ENCODE results near the gene APBA2. TPM values are rescaled to one million over a fixed set of nuclear protein-coding genes. Genes with fewer than 3 reads are reported as not detected.

Gene APBA2
- total RNA-seq, 1 experiment from 2014 or later: not detected

GRCh38 chr15:29123991-29124390, 238.2 kb downstream of the APBA2 start:
- DNase-seq: no peak
- H3K27ac ChIP-seq (ENCODE audit: low read length): no peak overlapping the region

GRCh38 chr15:29124581-29125381, 239.0 kb downstream of the APBA2 start:
- Histone ChIP-seq H4K20me1 (ENCODE audit: insufficient read depth, low read depth, low read length) (no peaks in the 10 kb centered on the region), H3K27ac (ENCODE audit: low read length) (no peak overlapping the region), H3K4me2 (ENCODE audit: low read depth, low read length, poor library complexity, severe bottlenecking) (no peak overlapping the region), H3K9me3 (ENCODE audit: low read length) (no peaks in the 10 kb centered on the region), H3K9ac (ENCODE audit: low read length) (no peak overlapping the region), H3K27me3 (ENCODE audit: low read length) (no peaks in the 10 kb centered on the region), H3K4me3 (ENCODE audit: low read length) (no peak overlapping the region), H2AFZ (ENCODE audit: low read length) (no peak overlapping the region), H3K79me2 (ENCODE audit: low read length) (no peaks in the 10 kb centered on the region), H3K4me1 (ENCODE audit: low read length) (no peaks in the 10 kb centered on the region), H3K36me3 (ENCODE audit: insufficient read depth, low read length) (no peaks in the 10 kb centered on the region), H3K9me2 (replicated peaks; ENCODE audit: insufficient read depth, low read length) (no peaks in the 10 kb centered on the region)
- no peak for DNase-seq

More at GRCh38 chr15:29123991-29124390, 238.2 kb downstream of the APBA2 start:
- no peak overlapping the region for H3K9ac ChIP-seq (ENCODE audit: low read length)
- no peaks in the 10 kb centered on the region for H3K9me2 ChIP-seq (replicated peaks; ENCODE audit: insufficient read depth, low read length)
- no peak overlapping the region for H2AFZ ChIP-seq (ENCODE audit: low read length)
- H3K27me3 ChIP-seq (ENCODE audit: low read length): no peaks in the 10 kb centered on the region
- H3K9me3 ChIP-seq (ENCODE audit: low read length): no peaks in the 10 kb centered on the region
- H4K20me1 ChIP-seq (ENCODE audit: insufficient read depth, low read depth, low read length): no peaks in the 10 kb centered on the region
- no peaks in the 10 kb centered on the region for H3K79me2 ChIP-seq (ENCODE audit: low read length)
- H3K4me3 ChIP-seq (ENCODE audit: low read length): no peak overlapping the region
- no peaks in the 10 kb centered on the region for H3K36me3 ChIP-seq (ENCODE audit: insufficient read depth, low read length)
- H3K4me1 ChIP-seq (ENCODE audit: low read length): no peaks in the 10 kb centered on the region
- H3K4me2 ChIP-seq (ENCODE audit: low read depth, low read length, poor library complexity, severe bottlenecking): no peak overlapping the region

- Histone ChIP-seq H3K79me2 (ENCODE audit: low read length) (no peaks in the 10 kb centered on the region), H3K9ac (ENCODE audit: low read length) (no peak overlapping the region), H2AFZ (ENCODE audit: low read length) (no peak overlapping the region), H3K27ac (ENCODE audit: low read length) (no peak overlapping the region), H3K4me3 (ENCODE audit: low read length) (no peak overlapping the region), H3K4me1 (ENCODE audit: low read length) (no peaks in the 10 kb centered on the region), H3K9me2 (replicated peaks; ENCODE audit: insufficient read depth, low read length) (no peaks in the 10 kb centered on the region), H3K27me3 (ENCODE audit: low read length) (no peaks in the 10 kb centered on the region), H3K4me2 (ENCODE audit: low read depth, low read length, poor library complexity, severe bottlenecking) (no peak overlapping the region), H3K36me3 (ENCODE audit: insufficient read depth, low read length) (no peaks in the 10 kb centered on the region), H3K9me3 (ENCODE audit: low read length) (no peaks in the 10 kb centered on the region), H4K20me1 (ENCODE audit: insufficient read depth, low read depth, low read length) (no peaks in the 10 kb centered on the region)
- no peak for DNase-seq
Measured at GRCh38 chr15:29125382-29126207, 239.8 kb downstream of the APBA2 start.

- no peaks in the 10 kb centered on the region for H4K20me1 ChIP-seq (ENCODE audit: insufficient read depth, low read depth, low read length)
- no peak overlapping the region for H2AFZ ChIP-seq (ENCODE audit: low read length)
- H3K4me1 ChIP-seq (ENCODE audit: low read length): no peaks in the 10 kb centered on the region
- no peaks in the 10 kb centered on the region for H3K9me2 ChIP-seq (replicated peaks; ENCODE audit: insufficient read depth, low read length)
- no peaks in the 10 kb centered on the region for H3K27me3 ChIP-seq (ENCODE audit: low read length)
- no peak overlapping the region for H3K9ac ChIP-seq (ENCODE audit: low read length)
- no peak overlapping the region for H3K27ac ChIP-seq (ENCODE audit: low read length)
- DNase-seq: no peak
- H3K36me3 ChIP-seq (ENCODE audit: insufficient read depth, low read length): no peaks in the 10 kb centered on the region
- H3K9me3 ChIP-seq (ENCODE audit: low read length): no peaks in the 10 kb centered on the region
- no peak overlapping the region for H3K4me3 ChIP-seq (ENCODE audit: low read length)
- H3K79me2 ChIP-seq (ENCODE audit: low read length): no peaks in the 10 kb centered on the region
- H3K4me2 ChIP-seq (ENCODE audit: low read depth, low read length, poor library complexity, severe bottlenecking): no peak overlapping the region
Measured at GRCh38 chr15:29126208-29126536, 240.4 kb downstream of the APBA2 start.

GRCh38 chr15:29126821-29127461, 241.2 kb downstream of the APBA2 start:
- H3K9me2 ChIP-seq (replicated peaks; ENCODE audit: insufficient read depth, low read length): no peaks in the 10 kb centered on the region
- no peak overlapping the region for H3K4me2 ChIP-seq (ENCODE audit: low read depth, low read length, poor library complexity, severe bottlenecking)
- no peaks in the 10 kb centered on the region for H3K4me1 ChIP-seq (ENCODE audit: low read length)
- H4K20me1 ChIP-seq (ENCODE audit: insufficient read depth, low read depth, low read length): no peaks in the 10 kb centered on the region
- H3K27me3 ChIP-seq (ENCODE audit: low read length): no peaks in the 10 kb centered on the region
- H3K4me3 ChIP-seq (ENCODE audit: low read length): no peak overlapping the region
- no peaks in the 10 kb centered on the region for H3K36me3 ChIP-seq (ENCODE audit: insufficient read depth, low read length)
- H3K27ac ChIP-seq (ENCODE audit: low read length): no peak overlapping the region
- H3K79me2 ChIP-seq (ENCODE audit: low read length): no peaks in the 10 kb centered on the region
- H3K9me3 ChIP-seq (ENCODE audit: low read length): no peaks in the 10 kb centered on the region
- DNase-seq: peak; percentile 44
- H3K9ac ChIP-seq (ENCODE audit: low read length): no peak overlapping the region
- H2AFZ ChIP-seq (ENCODE audit: low read length): no peak overlapping the region

GRCh38 chr15:29127506-29128430, 242.0 kb downstream of the APBA2 start:
- Histone ChIP-seq H3K27me3 (ENCODE audit: low read length) (no peaks in the 10 kb centered on the region), H3K9me2 (replicated peaks; ENCODE audit: insufficient read depth, low read length) (no peaks in the 10 kb centered on the region), H3K4me2 (ENCODE audit: low read depth, low read length, poor library complexity, severe bottlenecking) (no peak overlapping the region), H3K9ac (ENCODE audit: low read length) (no peak overlapping the region), H3K79me2 (ENCODE audit: low read length) (no peaks in the 10 kb centered on the region), H3K36me3 (ENCODE audit: insufficient read depth, low read length) (no peaks in the 10 kb centered on the region), H3K9me3 (ENCODE audit: low read length) (no peaks in the 10 kb centered on the region), H4K20me1 (ENCODE audit: insufficient read depth, low read depth, low read length) (no peaks in the 10 kb centered on the region), H3K4me1 (ENCODE audit: low read length) (no peaks in the 10 kb centered on the region), H3K4me3 (ENCODE audit: low read length) (no peak overlapping the region), H2AFZ (ENCODE audit: low read length) (no peak overlapping the region), H3K27ac (ENCODE audit: low read length) (no peak overlapping the region)
- DNase-seq: no peak

GRCh38 chr15:29128671-29129070, 242.9 kb downstream of the APBA2 start:
- H3K36me3 ChIP-seq (ENCODE audit: insufficient read depth, low read length): no peaks in the 10 kb centered on the region
- no peaks in the 10 kb centered on the region for H4K20me1 ChIP-seq (ENCODE audit: insufficient read depth, low read depth, low read length)
- H3K9ac ChIP-seq (ENCODE audit: low read length): no peak overlapping the region
- no peaks in the 10 kb centered on the region for H3K9me2 ChIP-seq (replicated peaks; ENCODE audit: insufficient read depth, low read length)
- H3K27ac ChIP-seq (ENCODE audit: low read length): no peak overlapping the region
- no peak overlapping the region for H3K4me2 ChIP-seq (ENCODE audit: low read depth, low read length, poor library complexity, severe bottlenecking)
- no peaks in the 10 kb centered on the region for H3K27me3 ChIP-seq (ENCODE audit: low read length)
- no peaks in the 10 kb centered on the region for H3K4me1 ChIP-seq (ENCODE audit: low read length)
- no peak overlapping the region for H2AFZ ChIP-seq (ENCODE audit: low read length)
- H3K4me3 ChIP-seq (ENCODE audit: low read length): no peak overlapping the region
- no peaks in the 10 kb centered on the region for H3K79me2 ChIP-seq (ENCODE audit: low read length)
- no peak for DNase-seq
- no peaks in the 10 kb centered on the region for H3K9me3 ChIP-seq (ENCODE audit: low read length)
